Activated CD8-positive, alpha-beta memory T cell treated with anti-CD3 and anti-CD28 coated beads, Interleukin-2, amount 10 ng/mL, durations not matched to agents 7 days and 5 days (primary cell): ENCODE data around the gene SLC26A11. TPM values are rescaled to one million over a fixed set of nuclear protein-coding genes. Genes with fewer than 3 reads are reported as not detected.
A peak's percentile ranks its signal among the peaks of the same experiment; 100 is the strongest.

Experiments
- ATAC-seq: fragments of 150-1000 bp; cut with Tn5 transposase; one replicate; pipeline ENCODE4 v1.10.0; 2021; ENCODE audit warnings: moderate library complexity
- CTCF ChIA-PET: fragments of 350-600 bp; sonication (Branson Sonifier 250); formaldehyde crosslinking; loops from one replicate; lab custom pipeline; 2021; ENCODE audit warnings: antibody characterized with exemption; lab: Charles Lee
- DNase-seq: peaks from one replicate; pipeline ENCODE4 v3.0.0-alpha.2; 2020
- H3K27ac Mint-ChIP-seq: one replicate; pipeline ENCODE4 v1.8.0; 2021; ENCODE audit warnings: mild to moderate bottlenecking, mixed read lengths
- H3K27me3 Mint-ChIP-seq: one replicate; pipeline ENCODE4 v1.8.0; 2021; ENCODE audit warnings: mixed read lengths
- H3K36me3 Mint-ChIP-seq: one replicate; pipeline ENCODE4 v1.8.0; 2021; ENCODE audit warnings: mild to moderate bottlenecking, mixed read lengths
- H3K4me1 Mint-ChIP-seq: one replicate; pipeline ENCODE4 v1.8.0; 2021; ENCODE audit warnings: mixed read lengths
- H3K4me3 Mint-ChIP-seq: one replicate; pipeline ENCODE4 v1.8.0; 2021; ENCODE audit warnings: mild to moderate bottlenecking, moderate library complexity, mixed read lengths
- H3K9me3 Mint-ChIP-seq: one replicate; pipeline ENCODE4 v1.8.0; 2022; ENCODE audit warnings: low read depth, mixed read lengths
- total RNA-seq, 2 experiments: library from RNA; stranded (reverse); gene quantifications; one replicate each; pipeline ENCODE4 v1.2.3, GENCODE V29; 2021

The SLC26A11 gene
- total RNA-seq: 1 to 10 TPM; 4.3 to 8.6 TPM

- CTCF ChIA-PET: interaction anchor here (3.3 kb wide), 1 partner anchor 24 kb away, joined by 14 read pairs; no protein-coding TSS in a partner anchor
- Mint-ChIP-seq H3K9me3 (no peaks in the 10 kb centered on the region), H3K27ac (peak within 1 kb of the TSS; percentile 88), H3K27me3 (peaks cover 4% of the 10 kb centered on the region), H3K4me1 (peaks cover 19% of the 10 kb centered on the region), H3K4me3 (peak within 1 kb of the TSS; percentile 83), H3K36me3 (peaks cover 8% of the 10 kb centered on the region)
- ATAC-seq (peak; percentile 54), DNase-seq (peak; percentile 70)
These were observed at the start of gene SLC26A11, which contains the start of gene SGSH for GRCh38 chr17:80220054-80220735. SLC26A11 (plus strand) TSS chr17:80220427; CDS start chr17:80221561, 1,134 bp downstream. SGSH (minus strand) TSS chr17:80220333; CDS start chr17:80220313, 20 bp downstream.

GRCh38 chr17:80171681-80172080, 48.5 kb upstream of the SLC26A11 start:
- DNase-seq (no peak), ATAC-seq (no peak)
- peaks cover 11% of the 10 kb centered on the region for H3K27me3 Mint-ChIP-seq
- H3K27ac Mint-ChIP-seq: no peak overlapping the region
- CTCF ChIA-PET: interaction anchor here (1.9 kb wide), 1 partner anchor 24 kb away, joined by 5 read pairs; no protein-coding TSS in a partner anchor
- H3K9me3 Mint-ChIP-seq: no peaks in the 10 kb centered on the region
- no peaks in the 10 kb centered on the region for H3K4me1 Mint-ChIP-seq
- no peak overlapping the region for H3K4me3 Mint-ChIP-seq
- no peaks in the 10 kb centered on the region for H3K36me3 Mint-ChIP-seq

GRCh38 chr17:80173126-80173525, 47.1 kb upstream of the SLC26A11 start:
- no peaks in the 10 kb centered on the region for H3K4me1 Mint-ChIP-seq
- no peak for DNase-seq
- no peaks in the 10 kb centered on the region for H3K9me3 Mint-ChIP-seq
- no peak overlapping the region for H3K27ac Mint-ChIP-seq
- CTCF ChIA-PET: interaction anchor here (1.1 kb wide), 1 partner anchor 23 kb away, joined by 3 read pairs; no protein-coding TSS in a partner anchor
- no peaks in the 10 kb centered on the region for H3K36me3 Mint-ChIP-seq
- H3K27me3 Mint-ChIP-seq: peaks cover 11% of the 10 kb centered on the region
- H3K4me3 Mint-ChIP-seq: no peak overlapping the region
- no peak for ATAC-seq

- H3K36me3 Mint-ChIP-seq: no peaks in the 10 kb centered on the region
- DNase-seq (no peak), ATAC-seq (no peak)
- peaks cover 12% of the 10 kb centered on the region for H3K27me3 Mint-ChIP-seq
- H3K4me1 Mint-ChIP-seq: no peaks in the 10 kb centered on the region
- no peak overlapping the region for H3K27ac Mint-ChIP-seq
- H3K4me3 Mint-ChIP-seq: no peak overlapping the region
- no peaks in the 10 kb centered on the region for H3K9me3 Mint-ChIP-seq
- CTCF ChIA-PET: interaction anchor here (1.1 kb wide), 1 partner anchor 22 kb away, joined by 3 read pairs; no protein-coding TSS in a partner anchor
These were observed 46.3 kb upstream of the SLC26A11 start for GRCh38 chr17:80173916-80174315.

- Mint-ChIP-seq H3K9me3 (no peaks in the 10 kb centered on the region), H3K4me1 (no peaks in the 10 kb centered on the region), H3K4me3 (no peak overlapping the region), H3K27ac (no peak overlapping the region), H3K36me3 (no peaks in the 10 kb centered on the region), H3K27me3 (peaks cover 15% of the 10 kb centered on the region)
- DNase-seq: no peak
- ATAC-seq: no peak
- CTCF ChIA-PET: no interaction called here
These were observed 43.5 kb upstream of the SLC26A11 start for GRCh38 chr17:80176757-80177156.

GRCh38 chr17:80177986-80178595, 42.1 kb upstream of the SLC26A11 start:
- peaks cover 11% of the 10 kb centered on the region for H3K27me3 Mint-ChIP-seq
- no peaks in the 10 kb centered on the region for H3K4me1 Mint-ChIP-seq
- DNase-seq (no peak), ATAC-seq (no peak)
- no peaks in the 10 kb centered on the region for H3K36me3 Mint-ChIP-seq
- CTCF ChIA-PET: interaction anchor here (1.6 kb wide), 1 partner anchor 96 kb away, joined by 5 read pairs; no protein-coding TSS in a partner anchor
- no peaks in the 10 kb centered on the region for H3K9me3 Mint-ChIP-seq
- H3K27ac Mint-ChIP-seq: no peak overlapping the region
- no peak overlapping the region for H3K4me3 Mint-ChIP-seq

- H3K27ac Mint-ChIP-seq: no peak overlapping the region
- CTCF ChIA-PET: interaction anchor here (1.1 kb wide), 1 partner anchor 79 kb away, joined by 3 read pairs; the partner anchor contains the start of gene GAA
These were observed 40.0 kb upstream of the SLC26A11 start for GRCh38 chr17:80180192-80180591.

GRCh38 chr17:80181431-80181830, 38.8 kb upstream of the SLC26A11 start:
- H3K9me3 Mint-ChIP-seq: no peaks in the 10 kb centered on the region
- H3K36me3 Mint-ChIP-seq: no peaks in the 10 kb centered on the region
- ATAC-seq (no peak), DNase-seq (no peak)
- no peak overlapping the region for H3K27ac Mint-ChIP-seq
- CTCF ChIA-PET: interaction anchor here (1.1 kb wide), 1 partner anchor 14 kb away, joined by 5 read pairs; no protein-coding TSS in a partner anchor
- peaks cover 8% of the 10 kb centered on the region for H3K27me3 Mint-ChIP-seq
- no peaks in the 10 kb centered on the region for H3K4me1 Mint-ChIP-seq
- no peak overlapping the region for H3K4me3 Mint-ChIP-seq

More at GRCh38 chr17:80180192-80180591, 40.0 kb upstream of the SLC26A11 start:
- no peak overlapping the region for H3K4me3 Mint-ChIP-seq
- DNase-seq: no peak
- H3K9me3 Mint-ChIP-seq: no peaks in the 10 kb centered on the region
- no peaks in the 10 kb centered on the region for H3K36me3 Mint-ChIP-seq
- no peak for ATAC-seq
- H3K27me3 Mint-ChIP-seq: peaks cover 10% of the 10 kb centered on the region
- H3K4me1 Mint-ChIP-seq: no peaks in the 10 kb centered on the region

- no peaks in the 10 kb centered on the region for H3K36me3 Mint-ChIP-seq
- no peak for ATAC-seq
- no peak for DNase-seq
- H3K4me1 Mint-ChIP-seq: no peaks in the 10 kb centered on the region
- no peak overlapping the region for H3K4me3 Mint-ChIP-seq
- CTCF ChIA-PET: interaction anchor here (1.1 kb wide), 1 partner anchor 13 kb away, joined by 5 read pairs; no protein-coding TSS in a partner anchor
- H3K9me3 Mint-ChIP-seq: no peaks in the 10 kb centered on the region
- H3K27ac Mint-ChIP-seq: no peak overlapping the region
- peaks cover 10% of the 10 kb centered on the region for H3K27me3 Mint-ChIP-seq
These were observed 37.9 kb upstream of the SLC26A11 start for GRCh38 chr17:80182118-80182844.

- Mint-ChIP-seq H3K36me3 (no peaks in the 10 kb centered on the region), H3K27me3 (peaks cover 10% of the 10 kb centered on the region), H3K27ac (no peak overlapping the region), H3K9me3 (no peaks in the 10 kb centered on the region), H3K4me1 (no peaks in the 10 kb centered on the region), H3K4me3 (no peak overlapping the region)
- no peak for ATAC-seq
- CTCF ChIA-PET: no interaction called here
- DNase-seq: no peak
These were observed 37.4 kb upstream of the SLC26A11 start for GRCh38 chr17:80182845-80183223.

- Mint-ChIP-seq H3K9me3 (no peaks in the 10 kb centered on the region), H3K4me3 (no peak overlapping the region), H3K27ac (no peak overlapping the region), H3K27me3 (peaks cover 10% of the 10 kb centered on the region), H3K36me3 (no peaks in the 10 kb centered on the region), H3K4me1 (peaks cover 5% of the 10 kb centered on the region)
- DNase-seq: no peak
- no peak for ATAC-seq
- CTCF ChIA-PET: interaction anchor here (0.7 to 0.9 kb wide), 2 partner anchors 12 to 82 kb away, joined by 3 to 4 read pairs; partner anchors contain the start of gene GAA
These were observed 36.4 kb upstream of the SLC26A11 start for GRCh38 chr17:80183581-80184422.

GRCh38 chr17:80184423-80184714, 35.9 kb upstream of the SLC26A11 start:
- Mint-ChIP-seq H3K9me3 (no peaks in the 10 kb centered on the region), H3K4me3 (no peak overlapping the region), H3K27ac (no peak overlapping the region), H3K36me3 (no peaks in the 10 kb centered on the region), H3K4me1 (peaks cover 5% of the 10 kb centered on the region), H3K27me3 (peaks cover 9% of the 10 kb centered on the region)
- CTCF ChIA-PET: interaction anchor here (0.9 kb wide), 1 partner anchor 83 kb away, joined by 4 read pairs; the partner anchor contains the start of gene GAA
- ATAC-seq (no peak), DNase-seq (no peak)
